Parathyroid adenoma (tissue), 2 donors: ENCODE results near the gene DSCAM.

ENCODE experiments used
- H2AFZ ChIP-seq: fragments of 300-600 bp; sonication (generic); one replicate; pipeline ENCODE4 v1.7.0; 2017; ENCODE audit warnings: antibody characterized with exemption, mild to moderate bottlenecking
- H3K27ac ChIP-seq: fragments of 300-600 bp; sonication (generic); one replicate; pipeline ENCODE4 v1.7.0; 2017
- H3K27me3 ChIP-seq: fragments of 300-600 bp; sonication (generic); one replicate; pipeline ENCODE4 v1.7.0; 2017; ENCODE audit warnings: low read length; ENCODE audit not compliant: control insufficient read depth, insufficient read depth
- H3K36me3 ChIP-seq: fragments of 300-600 bp; sonication (generic); one replicate; pipeline ENCODE4 v1.7.0; 2017; ENCODE audit warnings: low read length; ENCODE audit not compliant: control insufficient read depth, insufficient read depth
- H3K4me1 ChIP-seq: fragments of 300-600 bp; sonication (generic); one replicate; pipeline ENCODE4 v1.7.0; 2017; ENCODE audit warnings: control low read depth
- H3K4me2 ChIP-seq: fragments of 300-600 bp; sonication (generic); one replicate; pipeline ENCODE4 v1.7.0; 2017; ENCODE audit warnings: low read length
- H3K4me3 ChIP-seq: fragments of 300-600 bp; sonication (generic); one replicate; pipeline ENCODE4 v1.7.0; 2017; ENCODE audit warnings: low read depth, low read length
- H3K79me2 ChIP-seq: fragments of 300-600 bp; sonication (generic); one replicate; pipeline ENCODE4 v1.7.0; 2017; ENCODE audit warnings: control low read depth
- H3K9ac ChIP-seq: fragments of 300-600 bp; sonication (generic); one replicate; pipeline ENCODE4 v1.7.0; 2017; ENCODE audit warnings: mild to moderate bottlenecking
- H3K9me3 ChIP-seq: fragments of 300-600 bp; sonication (generic); one replicate; pipeline ENCODE4 v1.7.0; 2017; ENCODE audit warnings: low read length; ENCODE audit not compliant: control insufficient read depth
- TF ChIP-seq, protein P1 (sequence below): fragments of 300-600 bp; sonication (generic); IDR thresholded peaks from one replicate; pipeline ENCODE4 v1.7.0; 2017; ENCODE audit warnings: antibody characterized with exemption, mild to moderate bottlenecking
- donor health status: primary hyperparathyroidism.

Gene DSCAM

GRCh38 chr21:40505681-40506080, 341.3 kb downstream of the DSCAM start:
- H3K4me2 ChIP-seq: no peak overlapping the region
- H3K9ac ChIP-seq: no peak overlapping the region
- TF ChIP-seq, protein P1, sequence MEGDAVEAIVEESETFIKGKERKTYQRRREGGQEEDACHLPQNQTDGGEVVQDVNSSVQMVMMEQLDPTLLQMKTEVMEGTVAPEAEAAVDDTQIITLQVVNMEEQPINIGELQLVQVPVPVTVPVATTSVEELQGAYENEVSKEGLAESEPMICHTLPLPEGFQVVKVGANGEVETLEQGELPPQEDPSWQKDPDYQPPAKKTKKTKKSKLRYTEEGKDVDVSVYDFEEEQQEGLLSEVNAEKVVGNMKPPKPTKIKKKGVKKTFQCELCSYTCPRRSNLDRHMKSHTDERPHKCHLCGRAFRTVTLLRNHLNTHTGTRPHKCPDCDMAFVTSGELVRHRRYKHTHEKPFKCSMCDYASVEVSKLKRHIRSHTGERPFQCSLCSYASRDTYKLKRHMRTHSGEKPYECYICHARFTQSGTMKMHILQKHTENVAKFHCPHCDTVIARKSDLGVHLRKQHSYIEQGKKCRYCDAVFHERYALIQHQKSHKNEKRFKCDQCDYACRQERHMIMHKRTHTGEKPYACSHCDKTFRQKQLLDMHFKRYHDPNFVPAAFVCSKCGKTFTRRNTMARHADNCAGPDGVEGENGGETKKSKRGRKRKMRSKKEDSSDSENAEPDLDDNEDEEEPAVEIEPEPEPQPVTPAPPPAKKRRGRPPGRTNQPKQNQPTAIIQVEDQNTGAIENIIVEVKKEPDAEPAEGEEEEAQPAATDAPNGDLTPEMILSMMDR: no peak
- no peaks in the 10 kb centered on the region for H3K36me3 ChIP-seq
- no peaks in the 10 kb centered on the region for H3K27me3 ChIP-seq
- H3K4me3 ChIP-seq: no peak overlapping the region
- no peak overlapping the region for H2AFZ ChIP-seq
- no peaks in the 10 kb centered on the region for H3K79me2 ChIP-seq
- no peak overlapping the region for H3K27ac ChIP-seq
- H3K4me1 ChIP-seq: no peaks in the 10 kb centered on the region
- H3K9me3 ChIP-seq: no peaks in the 10 kb centered on the region

DNA sequence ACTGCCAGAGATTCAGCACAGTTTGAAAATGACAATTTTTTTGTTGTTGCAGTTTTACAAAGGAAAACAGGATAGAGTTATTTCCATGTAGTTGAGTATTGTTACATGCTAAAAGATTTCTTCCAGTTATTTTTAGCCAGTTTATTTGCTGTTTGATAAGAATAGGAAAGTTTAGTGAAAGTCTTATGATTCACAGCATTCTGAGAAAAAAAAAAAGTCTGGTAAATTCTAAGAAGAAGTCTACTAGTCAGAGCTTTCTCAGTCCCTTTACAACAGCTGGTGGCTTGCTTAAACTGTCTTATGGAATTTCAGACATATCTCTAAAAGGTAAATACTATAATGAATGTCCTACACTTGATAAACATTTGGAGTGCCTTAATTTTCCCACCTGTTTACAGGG, 341.7 kb downstream of the DSCAM start:
- Histone ChIP-seq H3K4me3 (no peak overlapping the region), H3K27me3 (no peaks in the 10 kb centered on the region), H3K4me1 (no peaks in the 10 kb centered on the region), H3K27ac (no peak overlapping the region), H2AFZ (no peak overlapping the region), H3K9me3 (no peaks in the 10 kb centered on the region), H3K9ac (no peak overlapping the region), H3K79me2 (no peaks in the 10 kb centered on the region), H3K36me3 (no peaks in the 10 kb centered on the region), H3K4me2 (no peak overlapping the region)
- TF ChIP-seq, protein P1: no peak

DNA sequence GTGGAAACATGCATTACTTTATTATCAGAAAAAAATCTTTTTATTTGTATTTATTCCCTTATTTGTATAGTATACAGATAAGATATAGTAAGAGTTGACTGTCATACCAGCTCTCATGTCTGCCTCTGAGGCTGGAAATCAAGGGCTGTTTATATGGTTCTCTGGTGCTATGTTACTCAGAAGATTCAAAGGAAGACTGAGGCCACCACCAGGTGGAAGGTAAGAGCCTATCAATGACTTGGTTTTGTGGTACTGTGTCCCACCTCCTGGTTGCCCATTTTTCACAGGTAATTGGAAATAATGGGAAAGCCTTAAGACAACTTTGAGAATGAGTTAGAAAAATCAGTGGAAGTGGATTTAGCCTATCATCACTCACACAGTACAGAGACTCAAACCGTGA, 342.1 kb downstream of the DSCAM start:
- Histone ChIP-seq H3K4me3 (no peak overlapping the region), H3K4me1 (no peaks in the 10 kb centered on the region), H3K79me2 (no peaks in the 10 kb centered on the region), H3K27ac (no peak overlapping the region), H3K9me3 (no peaks in the 10 kb centered on the region), H3K9ac (no peak overlapping the region), H2AFZ (no peak overlapping the region), H3K27me3 (no peaks in the 10 kb centered on the region), H3K4me2 (no peak overlapping the region), H3K36me3 (no peaks in the 10 kb centered on the region)
- TF ChIP-seq, protein P1: no peak

DNA sequence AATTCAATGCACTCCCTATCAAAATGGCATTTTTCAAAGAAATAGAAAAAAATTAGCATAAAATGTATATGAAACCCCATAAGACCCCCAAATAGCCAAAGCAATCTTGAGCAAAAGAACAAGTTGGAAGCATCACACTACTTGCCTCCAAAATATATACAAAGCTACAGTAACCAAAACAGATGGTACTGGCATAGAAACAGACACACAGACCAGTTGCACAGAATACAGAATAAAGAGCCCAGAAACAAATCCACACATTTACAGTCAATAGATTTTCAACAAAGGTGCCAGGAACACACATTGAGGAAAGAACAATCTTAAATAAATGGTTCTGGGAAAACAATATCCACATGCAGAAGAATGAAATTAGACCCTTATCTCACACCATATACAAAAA, 350.8 kb downstream of the DSCAM start:
- Histone ChIP-seq H3K9me3 (no peaks in the 10 kb centered on the region), H2AFZ (no peak overlapping the region), H3K27me3 (no peaks in the 10 kb centered on the region), H3K4me3 (no peak overlapping the region), H3K4me2 (no peak overlapping the region), H3K27ac (no peak overlapping the region), H3K9ac (no peak overlapping the region), H3K79me2 (no peaks in the 10 kb centered on the region), H3K36me3 (no peaks in the 10 kb centered on the region), H3K4me1 (no peaks in the 10 kb centered on the region)
- TF ChIP-seq, protein P1: no peak

DNA sequence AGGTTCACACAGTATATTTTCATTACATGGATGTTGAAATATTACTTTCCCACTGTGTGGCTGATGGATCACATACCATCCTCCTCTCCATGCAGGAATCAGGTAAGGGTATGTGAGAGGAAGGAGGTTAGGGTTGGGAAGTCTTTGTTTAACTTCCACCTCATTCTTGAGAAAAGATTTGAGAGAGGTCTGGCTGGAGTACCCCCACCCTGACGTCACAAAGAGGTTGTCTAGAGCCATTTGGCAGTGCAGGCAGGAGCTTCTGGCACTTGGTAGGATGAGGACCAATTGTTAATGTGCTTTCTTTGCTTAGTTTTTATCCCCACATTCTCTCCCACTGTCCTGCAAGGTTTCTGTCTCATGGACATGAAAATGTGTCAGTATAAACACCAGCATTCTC, 356.6 kb downstream of the DSCAM start:
- TF ChIP-seq, protein P1: no peak
- no peak overlapping the region for H3K4me3 ChIP-seq
- H3K36me3 ChIP-seq: no peaks in the 10 kb centered on the region
- H2AFZ ChIP-seq: no peak overlapping the region
- H3K79me2 ChIP-seq: no peaks in the 10 kb centered on the region
- H3K4me2 ChIP-seq: no peak overlapping the region
- no peaks in the 10 kb centered on the region for H3K4me1 ChIP-seq
- no peak overlapping the region for H3K9ac ChIP-seq
- no peaks in the 10 kb centered on the region for H3K9me3 ChIP-seq
- H3K27me3 ChIP-seq: no peaks in the 10 kb centered on the region
- no peak overlapping the region for H3K27ac ChIP-seq
